Measurements from ENCODE around the gene UBE2L5.
A peak's percentile ranks its signal among the peaks of the same experiment; 100 is the strongest.
"Not testable (repeated sequence)": the region's sequence is repeated elsewhere in the genome, so short reads cannot be mapped to it uniquely, and the experiment has no call there.

UBE2L5 gene

GRCh38 chr13:30437177-30437576 is 14.9 kb downstream of the UBE2L5 start:
- no peak for DNase-seq

GRCh38 chr13:30438286-30438685 is 16.0 kb downstream of the UBE2L5 start:
- no peak for DNase-seq

- no peak for DNase-seq
Observed at GRCh38 chr13:30440910-30441703, 18.8 kb downstream of the UBE2L5 start.

- DNase-seq: no peak
Observed at GRCh38 chr13:30442926-30443325, 20.6 kb downstream of the UBE2L5 start.

- DNase-seq: not testable (repeated sequence)
Observed at GRCh38 chr13:30443491-30443890, 21.2 kb downstream of the UBE2L5 start.

GRCh38 chr13:30443957-30444404 is 21.7 kb downstream of the UBE2L5 start:
- DNase-seq: no peak

GRCh38 chr13:30446126-30446500 is 23.8 kb downstream of the UBE2L5 start:
- no peak for DNase-seq

GRCh38 chr13:30448441-30448840 is 26.1 kb downstream of the UBE2L5 start:
- no peak for DNase-seq

GRCh38 chr13:30450066-30450465 is 27.8 kb downstream of the UBE2L5 start:
- DNase-seq: no peak

GRCh38 chr13:30451476-30451875 is 29.2 kb downstream of the UBE2L5 start:
- DNase-seq: not testable (repeated sequence)

- no peak for DNase-seq
Observed at GRCh38 chr13:30453727-30454126, 31.4 kb downstream of the UBE2L5 start.

- DNase-seq: no peak
Observed at GRCh38 chr13:30454991-30455390, 32.7 kb downstream of the UBE2L5 start.

GRCh38 chr13:30456290-30456689 is 34.0 kb downstream of the UBE2L5 start:
- DNase-seq: no peak

- no peak for DNase-seq
Observed at GRCh38 chr13:30457306-30457891, 35.1 kb downstream of the UBE2L5 start.

- DNase-seq: not testable (repeated sequence)
Observed at GRCh38 chr13:30461279-30462066, 39.2 kb downstream of the UBE2L5 start.

- peak in 36 of 56 donors; percentile 18 to 88 (median 63) for DNase-seq
Observed at GRCh38 chr13:30463787-30464495, 41.6 kb downstream of the UBE2L5 start.

- DNase-seq: peak in 54 of 56 donors; percentile 37 to 92 (median 78)
Observed at GRCh38 chr13:30464496-30465342, 42.4 kb downstream of the UBE2L5 start.

- DNase-seq: no peak
Observed at GRCh38 chr13:30465343-30465592, 43.0 kb downstream of the UBE2L5 start.

- peak; percentile 91 to 100 (median 98) for DNase-seq
Observed at GRCh38 chr13:30465593-30466357, 43.5 kb downstream of the UBE2L5 start, which contains the start of gene HMGB1. TSS of gene HMGB1 (minus strand) at chr13:30465936. CDS start at chr13:30463680, 2,256 bp downstream.

GRCh38 chr13:30466358-30466714 is 44.0 kb downstream of the UBE2L5 start:
- no peak for DNase-seq
